Activated CD4-positive, alpha-beta T cell treated with anti-CD3 and anti-CD28 coated beads for 36 hours (primary cell): ENCODE data around the gene CCNL2. TPM values are rescaled to one million over a fixed set of nuclear protein-coding genes. Genes with fewer than 3 reads are reported as not detected.
A peak's percentile ranks its signal among the peaks of the same experiment; 100 is the strongest.
"Not testable (repeated sequence)": the region's sequence is repeated elsewhere in the genome, so short reads cannot be mapped to it uniquely, and the experiment has no call there.

Experiments
- ATAC-seq: fragments of 200-7000 bp; cut with Tn5 transposase; one replicate; pipeline ENCODE4 v1.10.0; 2021; ENCODE audit warnings: mild to moderate bottlenecking, moderate library complexity
- CTCF ChIA-PET: fragments of 350-600 bp; sonication (Branson Sonifier 250); formaldehyde crosslinking; loops from one replicate; lab custom pipeline; 2021; ENCODE audit warnings: antibody characterized with exemption; lab: Charles Lee
- POLR2A ChIA-PET: fragments of 350-600 bp; sonication (Branson Sonifier 250); formaldehyde crosslinking; loops from one replicate; lab custom pipeline; 2021; ENCODE audit warnings: antibody characterized with exemption, inconsistent platforms; lab: Charles Lee
- DNase-seq: peaks from one replicate; pipeline ENCODE4 v3.0.0-alpha.2; 2020
- H3K27ac Mint-ChIP-seq: one replicate; pipeline ENCODE4 v1.8.0; 2021; ENCODE audit warnings: mixed read lengths
- H3K27me3 Mint-ChIP-seq: one replicate; pipeline ENCODE4 v1.8.0; 2021; ENCODE audit warnings: mixed read lengths
- H3K36me3 Mint-ChIP-seq: one replicate; pipeline ENCODE4 v1.8.0; 2021; ENCODE audit warnings: low read depth, mixed read lengths
- H3K4me1 Mint-ChIP-seq: one replicate; pipeline ENCODE4 v1.8.0; 2021; ENCODE audit warnings: mixed read lengths
- H3K4me3 Mint-ChIP-seq: one replicate; pipeline ENCODE4 v1.8.0; 2021; ENCODE audit warnings: mild to moderate bottlenecking, moderate library complexity, mixed read lengths
- H3K9me3 Mint-ChIP-seq: one replicate; pipeline ENCODE4 v1.8.0; 2021; ENCODE audit warnings: low read depth, mixed read lengths
- intact Hi-C, 2 experiments: fragments of 100-400 bp; cut with DNase I in 1 of 2; cut with micrococcal nuclease in 1 of 2; formaldehyde crosslinking; loops; one replicate each; pipeline versions ENCODE4 v1.14.2 to v1.15.1; 2022 to 2024; cut with DNase I, micrococcal nuclease
- total RNA-seq, 2 experiments: library from RNA; stranded (reverse); gene quantifications; one replicate each; pipeline ENCODE4 v1.2.3, GENCODE V29; 2021

Gene CCNL2
- total RNA-seq, 2 experiments from 2014 or later = 73.6 to 89.7 TPM

DNA sequence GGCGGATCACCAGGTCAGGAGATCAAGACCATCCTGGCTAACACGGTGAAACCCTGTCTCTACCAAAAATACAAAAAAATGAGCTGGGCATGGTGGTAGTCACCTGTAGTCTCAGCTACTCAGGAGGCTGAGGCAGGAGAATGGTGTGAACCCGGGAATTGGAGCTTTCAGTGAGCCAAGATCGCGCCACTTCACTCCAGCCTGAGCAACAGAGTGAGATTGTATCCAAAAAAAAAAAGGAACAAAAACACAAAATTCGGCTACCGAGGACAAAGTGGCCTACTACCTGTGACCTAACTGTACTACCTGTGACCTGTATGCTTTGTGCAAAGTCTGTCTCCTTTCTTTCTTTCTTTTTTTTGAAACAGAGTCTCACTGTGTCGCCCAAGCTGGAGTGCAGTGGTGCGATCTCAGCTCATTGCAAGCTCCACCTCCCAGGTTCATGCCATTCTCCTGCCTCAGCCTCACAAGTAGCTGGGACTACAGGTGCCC is 3.8 kb upstream of the CCNL2 start:
- peaks cover 52% of the 10 kb centered on the region for H3K4me1 Mint-ChIP-seq
- H3K27ac Mint-ChIP-seq, DNase-seq, ATAC-seq, H3K4me3 Mint-ChIP-seq, H3K9me3 Mint-ChIP-seq, H3K27me3 Mint-ChIP-seq: not testable (repeated sequence)
- H3K36me3 Mint-ChIP-seq = peaks cover 71% of the 10 kb centered on the region
- intact Hi-C loops = loop anchor here in 1 of 2 experiments (10.0 kb wide), 1 partner anchor 502 kb away; no protein-coding TSS in a partner anchor
- ChIA-PET CTCF (interaction anchor here (0.6 to 1.4 kb wide), 4 partner anchors 13 to 76 kb away, joined by 3 to 8 read pairs (median 3); no protein-coding TSS in a partner anchor), POLR2A (interaction anchor here (0.7 kb wide), 1 partner anchor 17 kb away, joined by 3 read pairs; no protein-coding TSS in a partner anchor)

DNA sequence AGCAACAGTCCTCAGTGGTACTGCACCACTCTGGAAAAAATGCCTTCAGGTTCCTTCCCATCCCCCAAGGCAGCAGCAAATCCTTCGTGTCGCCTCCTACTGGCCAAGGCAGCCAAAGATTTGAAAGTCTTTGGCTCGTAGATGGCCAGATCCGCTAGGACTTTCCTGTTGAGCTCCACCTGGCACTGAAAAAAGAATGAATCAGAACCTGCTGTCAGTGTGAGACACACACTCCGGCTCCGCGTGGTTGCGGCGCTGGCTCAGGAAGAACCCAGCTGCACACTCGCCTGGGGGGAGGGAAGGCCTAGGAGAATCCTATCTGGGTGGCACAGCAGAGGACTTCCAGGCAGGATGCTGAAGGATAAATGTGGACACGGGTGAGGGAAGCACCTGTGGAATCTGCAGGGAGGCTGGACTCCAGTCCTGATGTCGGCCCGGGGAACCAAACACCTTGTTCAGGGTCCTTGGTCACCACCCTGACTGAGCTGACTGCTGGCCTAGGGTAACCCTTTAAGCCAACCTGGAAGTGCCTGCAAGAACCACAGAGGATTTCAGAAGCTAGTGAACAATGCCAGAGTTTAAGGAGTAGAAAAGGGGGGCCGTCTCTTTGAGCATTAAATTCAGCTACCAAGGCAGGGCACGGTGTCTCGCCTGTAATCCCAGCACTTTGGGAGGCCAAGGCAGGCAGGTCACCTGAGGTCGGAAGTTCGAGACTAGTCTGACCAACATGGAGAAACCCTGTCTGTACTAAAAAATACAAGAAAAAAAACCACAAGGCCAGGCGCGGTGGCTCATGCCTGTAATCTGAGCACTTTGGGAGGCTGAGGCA is 3.2 kb upstream of the CCNL2 start:
- DNase-seq = peak; percentile 69
- Mint-ChIP-seq H3K27ac (peak overlapping the region; percentile 81), H3K4me1 (peaks cover 59% of the 10 kb centered on the region), H3K27me3 (no peaks in the 10 kb centered on the region), H3K9me3 (no peaks in the 10 kb centered on the region), H3K4me3 (peak overlapping the region; percentile 93), H3K36me3 (peaks cover 77% of the 10 kb centered on the region)
- CTCF ChIA-PET = interaction anchor here (0.6 to 1.4 kb wide), 8 partner anchors 12 to 472 kb away, joined by 3 to 8 read pairs (median 3); no protein-coding TSS in a partner anchor
- POLR2A ChIA-PET = interaction anchor here (0.7 kb wide), 2 partner anchors 18 to 31 kb away, joined by 3 to 4 read pairs; no protein-coding TSS in a partner anchor
- no peak for ATAC-seq
- intact Hi-C loops = loop anchor here in 1 of 2 experiments (10.0 kb wide), 1 partner anchor 503 kb away; no protein-coding TSS in a partner anchor

DNA sequence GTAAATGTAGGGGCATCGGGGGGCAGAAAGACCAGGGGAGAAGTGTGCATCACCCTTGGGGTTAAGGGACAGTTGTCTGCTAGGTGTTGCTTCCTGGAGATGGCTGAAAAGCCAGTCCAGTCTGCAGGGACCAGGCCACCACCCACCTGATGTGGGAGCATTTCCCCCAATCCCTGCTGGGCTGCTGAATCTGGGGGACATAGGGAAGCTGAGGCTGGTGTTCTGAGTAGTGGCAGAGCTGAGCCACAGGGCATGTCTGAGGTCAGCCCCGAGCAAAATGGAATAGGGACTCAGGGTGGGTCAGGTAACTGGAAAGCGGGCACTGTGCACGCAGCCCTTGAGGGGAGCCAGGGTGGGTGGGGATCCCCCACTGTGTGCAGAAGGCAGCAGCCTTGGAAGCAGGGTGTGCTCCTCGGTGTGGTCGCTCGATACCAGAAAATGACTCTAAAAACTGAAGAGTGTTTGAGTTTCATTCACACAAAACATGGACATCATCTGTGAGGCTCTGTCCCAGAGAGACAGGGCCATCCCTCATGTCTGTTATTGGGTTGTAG is 2.4 kb upstream of the CCNL2 start:
- POLR2A ChIA-PET = interaction anchor here (0.7 kb wide), 1 partner anchor 30 kb away, joined by 4 read pairs; no protein-coding TSS in a partner anchor
- Mint-ChIP-seq H3K36me3 (peaks cover 73% of the 10 kb centered on the region), H3K9me3 (no peaks in the 10 kb centered on the region), H3K27ac (peak overlapping the region; percentile 81), H3K4me1 (peaks cover 61% of the 10 kb centered on the region), H3K27me3 (no peaks in the 10 kb centered on the region), H3K4me3 (peak overlapping the region; percentile 93)
- no peak for ATAC-seq
- CTCF ChIA-PET = interaction anchor here (0.6 kb wide), 1 partner anchor 352 kb away, joined by 3 read pairs; no protein-coding TSS in a partner anchor
- no peak for DNase-seq
- intact Hi-C loops = loop anchor here in 1 of 2 experiments (10.0 kb wide), 1 partner anchor 503 kb away; no protein-coding TSS in a partner anchor

DNA sequence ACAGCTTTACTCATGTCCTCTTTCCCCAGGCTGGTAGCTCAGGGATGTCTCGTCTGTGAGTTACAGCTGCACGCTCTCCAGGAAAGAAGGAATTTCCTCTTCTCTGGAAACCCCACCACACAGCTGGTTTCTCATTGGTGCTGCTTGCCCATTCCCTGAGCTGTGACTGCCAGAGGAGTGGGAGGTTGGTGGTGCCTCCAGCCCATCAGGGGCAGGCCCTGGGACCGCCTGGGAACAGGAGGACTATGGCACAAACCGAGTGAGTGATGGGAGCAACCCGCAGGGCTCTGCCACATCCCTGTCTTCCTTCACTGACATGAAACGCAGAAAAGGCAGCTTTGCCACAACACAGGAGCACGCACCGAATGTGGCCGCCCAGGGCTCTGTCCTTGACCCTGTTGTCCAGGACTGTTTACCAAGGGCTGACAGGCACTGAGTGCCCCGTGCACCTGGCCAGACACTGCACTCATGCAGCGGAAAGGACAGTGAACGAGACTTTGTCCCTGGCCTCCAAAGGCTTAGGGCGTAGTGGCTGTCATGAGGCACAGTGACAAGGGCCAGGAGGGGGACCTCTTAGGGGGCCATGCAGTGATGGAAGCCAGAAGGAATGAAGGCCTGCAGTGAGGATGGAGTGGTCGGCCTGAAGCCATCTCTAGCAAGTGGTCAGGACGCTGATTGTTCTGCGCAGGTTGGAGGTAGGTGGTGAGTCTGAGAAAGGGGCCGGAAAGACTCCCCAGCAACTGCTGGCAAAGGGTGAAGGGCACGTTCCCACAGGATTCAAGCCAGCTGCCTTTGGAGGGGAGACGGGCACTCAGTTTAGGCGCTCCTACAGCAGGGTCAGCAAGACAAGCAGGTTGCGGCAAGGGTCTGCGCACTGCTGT is 1.7 kb upstream of the CCNL2 start:
- ATAC-seq (no peak), DNase-seq (no peak)
- ChIA-PET CTCF (interaction anchor here (0.6 to 3.1 kb wide), 8 partner anchors 11 to 91 kb away, joined by 3 to 15 read pairs (median 3); partner anchors contain the start of gene AURKAIP1), POLR2A (interaction anchor here (0.7 kb wide), 1 partner anchor 171 kb away, joined by 3 read pairs; no protein-coding TSS in a partner anchor)
- Mint-ChIP-seq H3K27me3 (no peaks in the 10 kb centered on the region), H3K36me3 (peaks cover 67% of the 10 kb centered on the region), H3K4me3 (peak overlapping the region; percentile 93), H3K9me3 (no peaks in the 10 kb centered on the region), H3K27ac (peak overlapping the region; percentile 83), H3K4me1 (peaks cover 58% of the 10 kb centered on the region)
- intact Hi-C loops = loop anchor here in 1 of 2 experiments (10.0 kb wide), 1 partner anchor 504 kb away; no protein-coding TSS in a partner anchor

DNA sequence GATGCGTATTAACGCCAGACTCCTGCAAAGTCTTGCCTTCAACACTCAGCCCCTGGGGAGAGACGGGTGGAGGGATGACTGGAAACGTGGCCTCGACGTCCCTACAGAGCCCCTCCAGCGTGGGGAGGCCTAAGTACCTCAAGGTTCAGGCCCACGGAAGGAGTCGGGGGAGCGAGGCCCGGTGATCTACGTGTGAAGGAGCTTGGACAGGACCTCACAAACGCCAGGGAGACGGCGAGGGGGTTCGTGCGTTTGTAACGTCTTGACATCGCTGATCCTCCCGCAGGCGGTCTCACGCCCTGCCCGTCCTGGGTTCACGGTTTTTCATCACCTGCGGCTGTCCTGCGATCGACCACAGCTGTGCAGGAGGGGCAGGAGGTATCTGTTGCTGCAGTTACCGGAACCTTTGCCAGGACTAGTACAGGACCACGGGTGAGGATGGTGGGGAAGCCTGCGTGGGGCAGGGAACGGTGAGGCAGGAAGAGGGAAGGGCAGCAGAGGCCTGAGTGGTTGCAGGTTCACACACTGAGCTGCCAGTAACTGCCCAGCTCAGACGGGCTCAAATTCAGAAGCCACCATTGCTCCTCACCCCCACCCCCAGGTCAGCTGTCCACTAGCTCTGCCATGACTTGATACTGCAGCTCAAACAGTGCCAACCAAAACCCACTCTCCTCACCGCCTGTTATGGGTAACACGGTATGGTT is 889 bp upstream of the CCNL2 start:
- peaks cover 56% of the 10 kb centered on the region for H3K4me1 Mint-ChIP-seq
- no peaks in the 10 kb centered on the region for H3K27me3 Mint-ChIP-seq
- DNase-seq = peak; percentile 49

DNA sequence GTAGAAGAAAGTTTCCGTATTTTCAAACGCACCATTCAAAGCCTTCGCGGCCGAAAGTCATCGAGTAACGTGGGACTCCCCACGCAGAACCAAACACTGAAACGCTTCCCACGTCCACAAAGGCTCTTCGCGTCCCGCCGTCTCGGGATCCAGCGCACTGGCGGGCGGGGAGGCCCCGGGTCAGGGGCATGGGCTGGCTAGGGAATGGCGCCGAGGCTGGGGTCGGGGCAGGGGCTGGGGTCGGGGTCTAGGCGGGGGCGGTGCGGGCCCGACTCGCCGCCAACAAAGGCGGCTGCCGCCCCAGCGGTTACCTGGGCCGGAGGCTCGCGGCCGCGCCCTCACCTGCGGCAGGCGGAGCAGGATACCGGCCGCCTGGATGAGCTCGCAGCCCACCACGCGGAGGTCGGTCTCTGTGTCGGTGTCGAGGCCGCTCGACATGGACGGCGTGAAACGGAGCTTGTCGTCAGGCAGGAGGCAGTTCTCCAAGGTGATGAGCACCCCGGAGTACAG is 403 bp downstream of the CCNL2 start:
- H3K36me3 Mint-ChIP-seq = peaks cover 70% of the 10 kb centered on the region
- peaks cover 50% of the 10 kb centered on the region for H3K4me1 Mint-ChIP-seq
- peak overlapping the region; percentile 93 for H3K4me3 Mint-ChIP-seq
- DNase-seq = peak; percentile 26
- ATAC-seq = no peak
- CTCF ChIA-PET = interaction anchor here (0.7 to 3.1 kb wide), 9 partner anchors 9 to 334 kb away, joined by 3 to 15 read pairs (median 3); partner anchors contain the start of genes AURKAIP1 and MRPL20
- H3K27me3 Mint-ChIP-seq = no peaks in the 10 kb centered on the region
- no peaks in the 10 kb centered on the region for H3K9me3 Mint-ChIP-seq
- POLR2A ChIA-PET = interaction anchor here (0.5 to 1.3 kb wide), 9 partner anchors 9 to 420 kb away, joined by 3 to 12 read pairs (median 3); partner anchors contain the start of gene AURKAIP1
- H3K27ac Mint-ChIP-seq = peak overlapping the region; percentile 91
- intact Hi-C loops = loop anchor here (1.0 to 2.0 kb wide), 14 partner anchors 9 to 326 kb away; partner anchors contain the start of genes MRPL20 (in 2 of the 2), ATAD3A (in 1 of the 2), ATAD3B (in 1 of the 2) and AURKAIP1 (in 1 of the 2)

More for the DNA sequence above, 889 bp upstream of the CCNL2 start:
- Mint-ChIP-seq H3K4me3 (peak overlapping the region; percentile 93), H3K36me3 (peaks cover 68% of the 10 kb centered on the region), H3K9me3 (no peaks in the 10 kb centered on the region), H3K27ac (peak overlapping the region; percentile 83)
- intact Hi-C loops = loop anchor here (1.0 to 10.0 kb wide), 15 partner anchors 7 to 505 kb away; partner anchors contain the start of genes MRPL20 (in 2 of the 2), ATAD3A (in 1 of the 2), ATAD3B (in 1 of the 2) and AURKAIP1 (in 1 of the 2)
- ChIA-PET POLR2A (interaction anchor here (0.7 to 1.3 kb wide), 2 partner anchors 8 to 172 kb away, joined by 3 to 7 read pairs; no protein-coding TSS in a partner anchor), CTCF (interaction anchor here (0.6 to 3.1 kb wide), 9 partner anchors 10 to 90 kb away, joined by 3 to 15 read pairs (median 3); partner anchors contain the start of gene AURKAIP1)
- ATAC-seq = no peak

DNA sequence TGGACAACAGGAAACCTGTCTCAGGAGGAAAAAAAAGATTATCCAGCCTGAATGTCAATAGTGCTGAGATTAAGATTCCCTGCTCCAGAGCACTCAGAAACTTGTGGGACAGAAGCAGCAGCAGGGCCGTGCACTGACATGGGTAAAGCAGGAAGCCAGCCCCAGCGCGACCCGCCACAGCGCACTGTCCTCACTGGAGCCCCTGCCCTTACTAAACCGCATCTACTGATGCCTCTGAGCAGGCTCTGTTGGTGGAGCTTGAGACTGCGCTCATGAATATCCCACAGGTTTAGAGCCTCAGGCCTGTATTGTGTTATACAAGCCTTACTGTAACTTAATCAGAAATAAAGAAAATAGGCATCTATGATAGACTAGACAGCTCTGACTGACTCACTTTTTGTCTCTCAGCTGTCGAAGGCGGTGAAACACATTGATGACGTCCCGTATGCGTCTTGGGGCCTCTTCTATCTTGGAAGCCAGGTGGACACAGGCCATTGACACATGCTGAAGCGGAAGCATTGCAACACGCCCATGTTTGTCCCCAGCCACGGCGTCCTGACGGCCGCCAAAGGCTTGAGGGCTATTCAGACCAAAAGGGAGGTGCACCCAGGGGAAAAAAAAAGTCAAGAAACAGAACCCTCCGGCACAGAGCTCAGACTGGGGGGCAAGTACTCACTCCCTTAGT is 1.2 kb downstream of the CCNL2 start:
- Mint-ChIP-seq H3K4me1 (peaks cover 44% of the 10 kb centered on the region), H3K9me3 (no peaks in the 10 kb centered on the region), H3K27ac (peak overlapping the region; percentile 91), H3K4me3 (peak overlapping the region; percentile 93), H3K36me3 (peaks cover 72% of the 10 kb centered on the region), H3K27me3 (no peaks in the 10 kb centered on the region)
- peak; percentile 28 for DNase-seq
- POLR2A ChIA-PET = interaction anchor here (0.5 to 1.6 kb wide), 2 partner anchors 23 to 420 kb away, joined by 3 to 5 read pairs; partner anchors contain the start of gene AURKAIP1
- ATAC-seq = no peak
- intact Hi-C loops = loop anchor here in 1 of 2 experiments (2.0 kb wide), 2 partner anchors 37 to 261 kb away; partner anchors contain the start of genes CDK11B and VWA1
- CTCF ChIA-PET = interaction anchor here (0.7 to 3.1 kb wide), 3 partner anchors 8 to 334 kb away, joined by 3 to 15 read pairs (median 11); partner anchors contain the start of gene MRPL20

DNA sequence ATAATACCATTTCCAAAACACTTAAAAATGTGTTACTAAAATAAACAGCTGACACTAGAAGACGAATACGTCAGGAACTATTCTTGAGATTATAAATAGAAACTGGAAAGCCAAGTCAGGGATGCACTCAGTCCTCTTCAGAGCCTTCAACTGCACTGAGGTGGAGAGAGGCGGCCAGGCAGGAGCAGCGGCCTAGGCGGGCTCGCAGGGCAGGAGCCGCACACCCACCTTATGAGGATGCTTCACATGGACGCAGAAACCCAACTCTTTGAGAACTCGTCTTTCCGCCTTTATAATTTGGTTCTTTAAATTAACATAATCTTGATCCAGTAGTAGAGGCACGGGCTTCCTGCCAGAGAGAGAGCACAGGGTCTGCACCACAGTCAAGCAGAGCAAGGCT is 4.0 kb downstream of the CCNL2 start:
- peak overlapping the region; percentile 9 for H3K27ac Mint-ChIP-seq
- CTCF ChIA-PET = no interaction called here

DNA sequence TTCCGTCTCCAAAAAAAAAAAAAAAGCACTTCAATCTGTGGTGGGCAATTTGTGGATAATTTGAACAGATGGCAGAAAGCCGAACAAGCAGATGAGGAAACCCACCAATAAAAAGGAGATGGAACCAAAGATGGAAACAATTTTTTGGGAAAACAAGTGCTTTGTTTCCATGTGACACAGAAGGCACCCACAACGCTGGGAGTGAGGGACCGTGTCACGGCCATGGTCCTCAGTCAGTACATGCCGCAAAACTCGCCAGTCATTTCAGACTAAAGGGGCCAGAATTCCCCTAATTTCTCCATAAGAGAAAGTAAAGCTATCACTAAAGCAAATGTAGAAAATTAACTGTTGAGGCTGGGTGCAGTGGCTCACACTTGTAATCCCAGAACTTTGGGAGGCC is 5.0 kb downstream of the CCNL2 start:
- Mint-ChIP-seq H3K4me3 (no peak overlapping the region), H3K4me1 (peaks cover 18% of the 10 kb centered on the region), H3K27me3 (no peaks in the 10 kb centered on the region), H3K9me3 (no peaks in the 10 kb centered on the region), H3K36me3 (peaks cover 75% of the 10 kb centered on the region), H3K27ac (no peak overlapping the region)
- ATAC-seq (no peak), DNase-seq (no peak)
- intact Hi-C loops = no loop called here
- CTCF ChIA-PET = no interaction called here
- POLR2A ChIA-PET = no interaction called here

More for the DNA sequence above, 4.0 kb downstream of the CCNL2 start:
- no peaks in the 10 kb centered on the region for H3K9me3 Mint-ChIP-seq
- intact Hi-C loops = no loop called here
- ATAC-seq = no peak
- H3K36me3 Mint-ChIP-seq = peaks cover 72% of the 10 kb centered on the region
- no peak for DNase-seq
- POLR2A ChIA-PET = interaction anchor here (0.6 kb wide), 1 partner anchor 381 kb away, joined by 3 read pairs; no protein-coding TSS in a partner anchor
- H3K27me3 Mint-ChIP-seq = no peaks in the 10 kb centered on the region
- no peak overlapping the region for H3K4me3 Mint-ChIP-seq
- H3K4me1 Mint-ChIP-seq = peaks cover 21% of the 10 kb centered on the region
